Endothelial cell (in vitro differentiated cells): ENCODE measurements around the gene ING4. TPM values are rescaled to one million over a fixed set of nuclear protein-coding genes. Genes with fewer than 3 reads are reported as not detected.

ENCODE experiments used
- DNase-seq: peaks from one replicate; pipeline ENCODE4 v3.0.0; 2021; ENCODE audit warnings: low spot score
- H3K27ac Mint-ChIP-seq: one replicate; pipeline ENCODE4 v1.8.0; 2021; ENCODE audit warnings: mixed read lengths, inconsistent platforms; ENCODE audit not compliant: unreplicated experiment
- H3K27me3 Mint-ChIP-seq: one replicate; pipeline ENCODE4 v1.8.0; 2021; ENCODE audit warnings: mild to moderate bottlenecking, moderate library complexity, mixed read lengths, inconsistent platforms; ENCODE audit not compliant: unreplicated experiment
- H3K36me3 Mint-ChIP-seq: one replicate; pipeline ENCODE4 v1.8.0; 2021; ENCODE audit warnings: mild to moderate bottlenecking, low read depth, mixed read lengths, inconsistent platforms; ENCODE audit not compliant: unreplicated experiment
- H3K4me1 Mint-ChIP-seq: one replicate; pipeline ENCODE4 v1.8.0; 2021; ENCODE audit warnings: mild to moderate bottlenecking, mixed read lengths, inconsistent platforms; ENCODE audit not compliant: unreplicated experiment
- H3K4me3 Mint-ChIP-seq: one replicate; pipeline ENCODE4 v1.8.0; 2021; ENCODE audit warnings: mild to moderate bottlenecking, mixed read lengths, inconsistent platforms; ENCODE audit not compliant: unreplicated experiment
- H3K9me3 Mint-ChIP-seq: one replicate; pipeline ENCODE4 v1.8.0; 2021; ENCODE audit warnings: mixed read lengths, inconsistent platforms; ENCODE audit not compliant: unreplicated experiment
- CTCF ChIP-seq: fragments of 200-600 bp; sonication (generic); IDR thresholded peaks from one replicate; pipeline ENCODE4 v1.5.0; 2021; ENCODE audit warnings: antibody characterized with exemption; ENCODE audit not compliant: unreplicated experiment
- total RNA-seq: library from RNA; stranded (reverse); fragmentation: NEBNext Ultra II Directional; extraction: Animal tissue kit (Norgen Biotek cat#: 25700); gene quantifications from one replicate; pipeline ENCODE4 v1.2.1, GENCODE V29; 2021; ENCODE audit not compliant: unreplicated experiment

The ING4 gene
- total RNA-seq, 1 donor from 2014 or later, result 41.3 TPM

GRCh38 chr12:6667559-6668210 lies 4.8 kb upstream of the ING4 start:
- no peak for TF ChIP-seq CTCF
- no peaks in the 10 kb centered on the region for H3K9me3 Mint-ChIP-seq
- no peak overlapping the region for H3K4me3 Mint-ChIP-seq
- H3K27me3 Mint-ChIP-seq, result peaks cover 11% of the 10 kb centered on the region
- H3K4me1 Mint-ChIP-seq, result peaks cover 7% of the 10 kb centered on the region
- peaks cover 51% of the 10 kb centered on the region for H3K36me3 Mint-ChIP-seq
- H3K27ac Mint-ChIP-seq, result no peak overlapping the region
- DNase-seq, result no peak

- TF ChIP-seq CTCF, result no peak
Measured at GRCh38 chr12:6666211-6666610, 3.3 kb upstream of the ING4 start.

GRCh38 chr12:6664902-6665301 lies 2.0 kb upstream of the ING4 start:
- H3K36me3 Mint-ChIP-seq, result peaks cover 25% of the 10 kb centered on the region
- peaks cover 18% of the 10 kb centered on the region for H3K4me1 Mint-ChIP-seq
- H3K9me3 Mint-ChIP-seq, result no peaks in the 10 kb centered on the region
- no peak for TF ChIP-seq CTCF
- H3K27ac Mint-ChIP-seq, result no peak overlapping the region
- no peak for DNase-seq
- no peak overlapping the region for H3K4me3 Mint-ChIP-seq
- peaks cover 12% of the 10 kb centered on the region for H3K27me3 Mint-ChIP-seq

More at GRCh38 chr12:6666211-6666610, 3.3 kb upstream of the ING4 start:
- Mint-ChIP-seq H3K4me3 (no peak overlapping the region), H3K36me3 (peaks cover 38% of the 10 kb centered on the region), H3K4me1 (peaks cover 18% of the 10 kb centered on the region), H3K27ac (no peak overlapping the region), H3K27me3 (peaks cover 12% of the 10 kb centered on the region), H3K9me3 (no peaks in the 10 kb centered on the region)
- no peak for DNase-seq

GRCh38 chr12:6662602-6662905 lies 365 bp downstream of the ING4 start:
- DNase-seq, result no peak
- peak overlapping the region; percentile 100 for H3K27ac Mint-ChIP-seq
- no peaks in the 10 kb centered on the region for H3K9me3 Mint-ChIP-seq
- H3K4me1 Mint-ChIP-seq, result peaks cover 18% of the 10 kb centered on the region
- peak overlapping the region; percentile 98 for H3K4me3 Mint-ChIP-seq
- peaks cover 14% of the 10 kb centered on the region for H3K27me3 Mint-ChIP-seq
- no peak for TF ChIP-seq CTCF
- peaks cover 15% of the 10 kb centered on the region for H3K36me3 Mint-ChIP-seq

GRCh38 chr12:6653987-6654386 lies 8.9 kb downstream of the ING4 start:
- no peak overlapping the region for H3K27ac Mint-ChIP-seq
- no peak for DNase-seq
- no peak for TF ChIP-seq CTCF
- H3K27me3 Mint-ChIP-seq, result peaks cover 7% of the 10 kb centered on the region
- peaks cover 25% of the 10 kb centered on the region for H3K4me1 Mint-ChIP-seq
- peaks cover 23% of the 10 kb centered on the region for H3K36me3 Mint-ChIP-seq
- no peak overlapping the region for H3K4me3 Mint-ChIP-seq
- H3K9me3 Mint-ChIP-seq, result no peaks in the 10 kb centered on the region
